Osteocyte (in vitro differentiated cells): ENCODE data around the gene EIF6. TPM values are rescaled to one million over a fixed set of nuclear protein-coding genes. Genes with fewer than 3 reads are reported as not detected.

Source experiments
- DNase-seq: peaks from one replicate; pipeline ENCODE4 v3.0.0; 2021; ENCODE audit warnings: mixed read lengths; ENCODE audit not compliant: unreplicated experiment; ENCODE audit errors: extremely low spot score
- H3K27ac Mint-ChIP-seq: one replicate; pipeline ENCODE4 v1.8.0; 2021; ENCODE audit warnings: mild to moderate bottlenecking, mixed read lengths; ENCODE audit not compliant: unreplicated experiment
- H3K27me3 Mint-ChIP-seq: one replicate; pipeline ENCODE4 v1.8.0; 2021; ENCODE audit warnings: mixed read lengths; ENCODE audit not compliant: unreplicated experiment
- H3K36me3 Mint-ChIP-seq: one replicate; pipeline ENCODE4 v1.8.0; 2021; ENCODE audit warnings: mixed read lengths; ENCODE audit not compliant: unreplicated experiment
- H3K4me1 Mint-ChIP-seq: one replicate; pipeline ENCODE4 v1.8.0; 2021; ENCODE audit warnings: mixed read lengths; ENCODE audit not compliant: unreplicated experiment
- H3K4me3 Mint-ChIP-seq: one replicate; pipeline ENCODE4 v1.8.0; 2021; ENCODE audit warnings: mild to moderate bottlenecking, moderate library complexity, mixed read lengths; ENCODE audit not compliant: unreplicated experiment
- H3K9me3 Mint-ChIP-seq: one replicate; pipeline ENCODE4 v1.8.0; 2021; ENCODE audit warnings: mixed read lengths; ENCODE audit not compliant: unreplicated experiment
- CTCF ChIP-seq: fragments of 200-600 bp; sonication (generic); IDR thresholded peaks from 2 replicates; pipeline ENCODE4 v1.5.0; 2021; ENCODE audit warnings: antibody characterized with exemption, mild to moderate bottlenecking, moderate library complexity
- total RNA-seq: library from RNA; stranded (reverse); gene quantifications from 2 replicates; pipeline ENCODE4 v1.2.1, GENCODE V29; 2021

EIF6 gene
- total RNA-seq, 1 donor from 2014 or later = 131 TPM

GRCh38 chr20:35305682-35306556 lies 21.3 kb upstream of the EIF6 start:
- peak overlapping the region; percentile 99 for H3K27ac Mint-ChIP-seq
- TF ChIP-seq CTCF = no peak
- H3K36me3 Mint-ChIP-seq = no peaks in the 10 kb centered on the region
- H3K27me3 Mint-ChIP-seq = no peaks in the 10 kb centered on the region
- H3K9me3 Mint-ChIP-seq = no peaks in the 10 kb centered on the region
- H3K4me3 Mint-ChIP-seq = peak overlapping the region; percentile 8
- peaks cover 88% of the 10 kb centered on the region for H3K4me1 Mint-ChIP-seq
- peak; percentile 95 for DNase-seq

DNA sequence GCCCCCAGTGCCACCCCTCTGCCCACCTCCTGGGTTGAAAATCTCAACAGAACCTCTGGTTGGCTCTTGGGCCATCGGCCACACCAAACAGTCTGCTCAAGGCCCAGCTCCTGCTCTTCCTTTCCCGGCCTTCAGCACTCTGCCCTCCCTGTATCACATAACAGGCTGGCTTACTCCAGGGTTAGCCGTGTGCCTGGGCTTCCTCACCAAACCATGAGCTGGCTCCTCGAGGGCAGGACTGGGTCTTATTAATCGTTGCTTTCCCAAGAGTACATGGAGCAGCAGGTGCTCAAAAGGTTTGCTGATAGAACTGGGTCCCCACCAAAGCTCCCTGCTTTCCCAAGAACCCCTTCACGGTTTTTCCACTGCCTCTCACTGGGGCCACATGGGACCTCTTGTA lies 20.4 kb upstream of the EIF6 start:
- Mint-ChIP-seq H3K9me3 (no peaks in the 10 kb centered on the region), H3K4me3 (no peak overlapping the region), H3K36me3 (no peaks in the 10 kb centered on the region), H3K27ac (peak overlapping the region; percentile 99), H3K27me3 (no peaks in the 10 kb centered on the region), H3K4me1 (peaks cover 84% of the 10 kb centered on the region)
- TF ChIP-seq CTCF = no peak
- DNase-seq = no peak

DNA sequence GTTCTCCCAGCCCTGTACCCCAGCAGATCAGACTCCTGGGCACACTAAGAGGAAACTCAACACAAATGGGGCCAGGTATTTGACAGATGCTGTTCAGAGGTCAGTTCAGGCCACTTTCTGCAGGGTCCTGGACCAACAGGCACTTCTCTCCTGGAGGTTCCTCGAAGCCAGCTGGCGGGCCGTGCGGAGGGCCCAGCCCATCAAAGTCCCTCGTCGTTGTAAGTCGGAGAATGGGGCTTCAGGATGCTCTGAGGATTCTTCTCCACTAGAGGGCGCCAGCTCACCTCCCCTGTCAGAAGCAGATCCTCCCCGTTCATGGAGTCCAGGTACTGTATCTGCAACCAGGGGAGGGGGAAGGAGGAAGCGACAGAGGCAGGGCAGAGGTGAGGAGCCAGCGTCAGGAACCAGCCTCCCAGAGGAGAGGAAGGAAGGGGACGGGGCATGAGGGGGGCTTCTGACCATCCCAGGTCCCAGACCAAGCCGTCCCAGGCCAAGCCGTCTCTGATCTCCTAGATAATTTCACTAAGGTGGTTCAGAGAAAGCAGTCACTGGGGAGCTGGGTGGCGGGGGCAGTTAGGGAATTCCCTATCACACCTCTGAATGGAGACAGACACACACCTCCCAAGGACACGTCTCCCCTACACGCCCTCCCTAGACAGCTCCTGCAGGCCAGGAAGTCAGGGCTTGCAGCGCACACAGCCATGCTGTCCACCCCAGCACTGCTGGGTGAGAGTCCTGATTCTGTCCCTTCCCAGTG lies 19.3 kb upstream of the EIF6 start:
- no peaks in the 10 kb centered on the region for H3K36me3 Mint-ChIP-seq
- H3K4me3 Mint-ChIP-seq = no peak overlapping the region
- peak overlapping the region; percentile 99 for H3K27ac Mint-ChIP-seq
- peak; percentile 94 for DNase-seq
- TF ChIP-seq CTCF = peak; percentile 92
- no peaks in the 10 kb centered on the region for H3K9me3 Mint-ChIP-seq
- peaks cover 76% of the 10 kb centered on the region for H3K4me1 Mint-ChIP-seq
- no peaks in the 10 kb centered on the region for H3K27me3 Mint-ChIP-seq

- Mint-ChIP-seq H3K27ac (peak overlapping the region; percentile 99), H3K36me3 (no peaks in the 10 kb centered on the region), H3K27me3 (no peaks in the 10 kb centered on the region), H3K4me3 (no peak overlapping the region), H3K9me3 (no peaks in the 10 kb centered on the region), H3K4me1 (peaks cover 73% of the 10 kb centered on the region)
- DNase-seq = no peak
- TF ChIP-seq CTCF = no peak
Measured at GRCh38 chr20:35303382-35303734, 18.8 kb upstream of the EIF6 start.
